IPS-18a (cell line): ENCODE data around the gene ZNF335.
"Not testable (repeated sequence)": the region's sequence is repeated elsewhere in the genome, so short reads cannot be mapped to it uniquely, and the experiment has no call there.

ENCODE experiments used
- H3K27ac ChIP-seq: one replicate; pipeline ENCODE4 v1.5.1; 2013; ENCODE audit warnings: low read length
- H3K27me3 ChIP-seq: one replicate; pipeline ENCODE4 v1.6.1; 2013; ENCODE audit warnings: mild to moderate bottlenecking, low read length; ENCODE audit not compliant: control insufficient read depth, insufficient read depth
- H3K36me3 ChIP-seq: one replicate; pipeline ENCODE4 v1.6.1; 2013; ENCODE audit warnings: low read depth, low read length; ENCODE audit not compliant: control insufficient read depth
- H3K4me1 ChIP-seq: one replicate; pipeline ENCODE4 v1.6.1; 2013; ENCODE audit warnings: low read depth, low read length; ENCODE audit not compliant: control insufficient read depth
- H3K4me3 ChIP-seq: one replicate; pipeline ENCODE4 v1.5.1; 2013; ENCODE audit warnings: low read length
- H3K9ac ChIP-seq: one replicate; pipeline ENCODE4 v1.6.1; 2013; ENCODE audit warnings: mild to moderate bottlenecking, low read length, moderate library complexity
- H3K9me3 ChIP-seq: one replicate; pipeline ENCODE4 v1.6.1; 2013; ENCODE audit warnings: low read depth, low read length; ENCODE audit not compliant: control insufficient read depth

The ZNF335 gene

GRCh38 chr20:45998761-45999160 lies 26.8 kb upstream of the ZNF335 start:
- no peak overlapping the region for H3K9ac ChIP-seq
- H3K4me1 ChIP-seq: peaks cover 12% of the 10 kb centered on the region
- H3K27ac ChIP-seq: no peak overlapping the region
- H3K4me3 ChIP-seq: no peak overlapping the region
- H3K36me3 ChIP-seq: no peaks in the 10 kb centered on the region
- no peaks in the 10 kb centered on the region for H3K27me3 ChIP-seq
- no peaks in the 10 kb centered on the region for H3K9me3 ChIP-seq

GRCh38 chr20:45998337-45998736 lies 26.3 kb upstream of the ZNF335 start:
- Histone ChIP-seq H3K9ac (no peak overlapping the region), H3K27me3 (no peaks in the 10 kb centered on the region), H3K36me3 (no peaks in the 10 kb centered on the region), H3K4me1 (peaks cover 12% of the 10 kb centered on the region), H3K4me3 (no peak overlapping the region), H3K9me3 (no peaks in the 10 kb centered on the region), H3K27ac (no peak overlapping the region)

- H3K36me3 ChIP-seq: no peaks in the 10 kb centered on the region
- no peaks in the 10 kb centered on the region for H3K27me3 ChIP-seq
- no peak overlapping the region for H3K4me3 ChIP-seq
- peaks cover 12% of the 10 kb centered on the region for H3K4me1 ChIP-seq
- no peak overlapping the region for H3K27ac ChIP-seq
- no peaks in the 10 kb centered on the region for H3K9me3 ChIP-seq
- H3K9ac ChIP-seq: no peak overlapping the region
Measured at GRCh38 chr20:45997187-45997586, 25.2 kb upstream of the ZNF335 start.

- not testable (repeated sequence) for H3K4me3 ChIP-seq, H3K27me3 ChIP-seq, H3K36me3 ChIP-seq, H3K9me3 ChIP-seq, H3K27ac ChIP-seq, H3K9ac ChIP-seq
- H3K4me1 ChIP-seq: peaks cover 11% of the 10 kb centered on the region
Measured at GRCh38 chr20:45995495-45996097, 23.6 kb upstream of the ZNF335 start.

- Histone ChIP-seq H3K27me3 (no peaks in the 10 kb centered on the region), H3K27ac (no peak overlapping the region), H3K9ac (no peak overlapping the region)
Measured at GRCh38 chr20:45994761-45995493, 22.9 kb upstream of the ZNF335 start.

GRCh38 chr20:45993197-45993951 lies 21.4 kb upstream of the ZNF335 start:
- no peak overlapping the region for H3K4me3 ChIP-seq
- H3K27me3 ChIP-seq: no peaks in the 10 kb centered on the region
- peaks cover 5% of the 10 kb centered on the region for H3K4me1 ChIP-seq
- H3K27ac ChIP-seq: no peak overlapping the region
- H3K9me3 ChIP-seq: no peaks in the 10 kb centered on the region
- H3K36me3 ChIP-seq: no peaks in the 10 kb centered on the region
- no peak overlapping the region for H3K9ac ChIP-seq

More at GRCh38 chr20:45994761-45995493, 22.9 kb upstream of the ZNF335 start:
- no peaks in the 10 kb centered on the region for H3K36me3 ChIP-seq
- H3K4me3 ChIP-seq: no peak overlapping the region
- H3K9me3 ChIP-seq: no peaks in the 10 kb centered on the region
- H3K4me1 ChIP-seq: peaks cover 5% of the 10 kb centered on the region

GRCh38 chr20:45991616-45992015 lies 19.6 kb upstream of the ZNF335 start:
- H3K9ac ChIP-seq: no peak overlapping the region
- H3K27ac ChIP-seq: no peak overlapping the region
- H3K9me3 ChIP-seq: no peaks in the 10 kb centered on the region
- no peaks in the 10 kb centered on the region for H3K36me3 ChIP-seq
- no peak overlapping the region for H3K4me3 ChIP-seq
- H3K27me3 ChIP-seq: no peaks in the 10 kb centered on the region
- peaks cover 5% of the 10 kb centered on the region for H3K4me1 ChIP-seq

GRCh38 chr20:45988830-45989229 lies 16.8 kb upstream of the ZNF335 start:
- H3K4me3 ChIP-seq, H3K9me3 ChIP-seq, H3K9ac ChIP-seq, H3K36me3 ChIP-seq, H3K4me1 ChIP-seq, H3K27me3 ChIP-seq, H3K27ac ChIP-seq: not testable (repeated sequence)

GRCh38 chr20:45987108-45987780 lies 15.2 kb upstream of the ZNF335 start:
- Histone ChIP-seq H3K9ac (no peak overlapping the region), H3K9me3 (no peaks in the 10 kb centered on the region), H3K27me3 (no peaks in the 10 kb centered on the region), H3K4me3 (no peak overlapping the region), H3K36me3 (no peaks in the 10 kb centered on the region), H3K4me1 (peaks cover 6% of the 10 kb centered on the region), H3K27ac (no peak overlapping the region)

- H3K9me3 ChIP-seq: no peaks in the 10 kb centered on the region
- no peaks in the 10 kb centered on the region for H3K36me3 ChIP-seq
- H3K27me3 ChIP-seq: no peaks in the 10 kb centered on the region
- no peak overlapping the region for H3K27ac ChIP-seq
- H3K4me1 ChIP-seq: peaks cover 6% of the 10 kb centered on the region
- H3K9ac ChIP-seq: no peak overlapping the region
- no peak overlapping the region for H3K4me3 ChIP-seq
Measured at GRCh38 chr20:45985573-45985972, 13.6 kb upstream of the ZNF335 start.

- Histone ChIP-seq H3K9ac (no peak overlapping the region), H3K9me3 (no peaks in the 10 kb centered on the region), H3K27ac (no peak overlapping the region), H3K4me1 (peaks cover 6% of the 10 kb centered on the region), H3K27me3 (peaks cover 4% of the 10 kb centered on the region), H3K4me3 (no peak overlapping the region), H3K36me3 (no peaks in the 10 kb centered on the region)
Measured at GRCh38 chr20:45983279-45983743, 11.3 kb upstream of the ZNF335 start.
